Measurements from ENCODE around the gene TRIB2.

The TRIB2 gene

GRCh38 chr2:12770300-12770968, 53.7 kb downstream of the TRIB2 start:
- no peak for TF ChIP-seq CTCF (IDR thresholded peaks at IDR 0.05; ENCODE audit: control insufficient read depth, insufficient read depth, low read depth, low read length, missing control alignments)
- H3K4me3 ChIP-seq (ENCODE audit: control insufficient read depth, low read depth, low read length), result no peak overlapping the region
- no peak for DNase-seq (ENCODE audit: low read depth)

GRCh38 chr2:12771154-12771553, 54.4 kb downstream of the TRIB2 start:
- DNase-seq (ENCODE audit: low read depth), result no peak
- H3K4me3 ChIP-seq (ENCODE audit: control insufficient read depth, low read depth, low read length), result no peak overlapping the region
- no peak for TF ChIP-seq CTCF (IDR thresholded peaks at IDR 0.05; ENCODE audit: control insufficient read depth, insufficient read depth, low read depth, low read length, missing control alignments)

GRCh38 chr2:12773586-12774394, 57.1 kb downstream of the TRIB2 start:
- no peak for DNase-seq (ENCODE audit: low read depth)
- no peak overlapping the region for H3K4me3 ChIP-seq (ENCODE audit: control insufficient read depth, low read depth, low read length)
- TF ChIP-seq CTCF (IDR thresholded peaks at IDR 0.05; ENCODE audit: control insufficient read depth, insufficient read depth, low read depth, low read length, missing control alignments), result no peak

- no peak for TF ChIP-seq CTCF (IDR thresholded peaks at IDR 0.05; ENCODE audit: control insufficient read depth, insufficient read depth, low read depth, low read length, missing control alignments)
- no peak for DNase-seq (ENCODE audit: low read depth)
These were observed 57.6 kb downstream of the TRIB2 start for GRCh38 chr2:12774395-12774727.

GRCh38 chr2:12776521-12776961, 59.8 kb downstream of the TRIB2 start:
- no peak for TF ChIP-seq CTCF (IDR thresholded peaks at IDR 0.05; ENCODE audit: control insufficient read depth, insufficient read depth, low read depth, low read length, missing control alignments)
- H3K4me3 ChIP-seq (ENCODE audit: control insufficient read depth, low read depth, low read length), result no peak overlapping the region
- DNase-seq (ENCODE audit: low read depth), result no peak

More at GRCh38 chr2:12774395-12774727, 57.6 kb downstream of the TRIB2 start:
- H3K4me3 ChIP-seq (ENCODE audit: control insufficient read depth, low read depth, low read length), result no peak overlapping the region

- TF ChIP-seq CTCF (IDR thresholded peaks at IDR 0.05; ENCODE audit: control insufficient read depth, insufficient read depth, low read depth, low read length, missing control alignments), result no peak
- DNase-seq (ENCODE audit: low read depth), result no peak
- no peak overlapping the region for H3K4me3 ChIP-seq (ENCODE audit: control insufficient read depth, low read depth, low read length)
These were observed 61.6 kb downstream of the TRIB2 start for GRCh38 chr2:12778369-12778768.

All from AG09309 (cell line).